ENCODE results near the gene BAD. TPM values are rescaled to one million over a fixed set of nuclear protein-coding genes. Genes with fewer than 3 reads are reported as not detected.

BAD gene
- polyA plus RNA-seq, 2 of the 4 experiments (the other 2 are of a cell fraction): 33.7 to 68.4 TPM

DNA sequence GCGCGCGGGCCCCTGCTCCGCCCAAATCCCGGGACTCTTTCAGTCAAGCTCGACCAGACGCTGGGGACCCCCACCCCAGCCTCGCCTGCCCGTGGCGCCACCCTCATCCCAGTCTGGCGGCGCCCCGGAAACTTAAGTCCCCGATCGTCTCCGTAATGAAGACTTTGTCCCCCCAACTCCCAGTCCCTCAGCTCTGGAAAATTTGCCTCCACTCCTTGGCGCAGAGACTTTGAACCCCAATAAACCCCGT, 32.8 kb downstream of the BAD start:
- H3K4me3 ChIP-seq: peak overlapping the region; percentile 84
- CTCF ChIA-PET: interaction anchor here (0.9 to 12.2 kb wide), 21 partner anchors 9 to 402 kb away, joined by 3 to 220 read pairs (median 5); partner anchors contain the start of genes BAD, CATSPERZ, ESRRA and FERMT3
- ATAC-seq (no peak), DNase-seq (ENCODE audit: low read depth in 1 of 2, low spot score in 1 of 2) (no peak), FAIRE-seq (no peak)
- H3K4me2 ChIP-seq: peak overlapping the region; percentile 98
- H3K4me1 ChIP-seq: peaks cover 31% of the 10 kb centered on the region
- POLR2A ChIA-PET: interaction anchor here (1.2 to 1.5 kb wide), 2 partner anchors 10 to 12 kb away, joined by 3 to 5 read pairs; partner anchors contain the start of gene FKBP2
- 2% methylated on average over 17 of the region's 18 CpGs for WGBS (ENCODE audit: missing lambda C conversion rate)
- no peaks in the 10 kb centered on the region for H3K9me3 ChIP-seq
- H3K27ac ChIP-seq: peak overlapping the region; percentile 92 to 94
- TF ChIP-seq JUN (IDR thresholded peaks at IDR 0.05) (no peak; a peak in 1 of 5 replicates), SMC3 (IDR thresholded peaks at IDR 0.05) (no peak), KDM1A (IDR thresholded peaks at IDR 0.05; ENCODE audit: low read depth) (no peak), HDAC2 (IDR thresholded peaks at IDR 0.05) (no peak), NR3C1 (IDR thresholded peaks at IDR 0.05) (no peak), FOSB (CRISPR knock-in tag; IDR thresholded peaks at IDR 0.05) (no peak), HOXA7 (CRISPR knock-in tag; IDR thresholded peaks at IDR 0.05) (no peak)
- TF ChIP-seq, protein P1, sequence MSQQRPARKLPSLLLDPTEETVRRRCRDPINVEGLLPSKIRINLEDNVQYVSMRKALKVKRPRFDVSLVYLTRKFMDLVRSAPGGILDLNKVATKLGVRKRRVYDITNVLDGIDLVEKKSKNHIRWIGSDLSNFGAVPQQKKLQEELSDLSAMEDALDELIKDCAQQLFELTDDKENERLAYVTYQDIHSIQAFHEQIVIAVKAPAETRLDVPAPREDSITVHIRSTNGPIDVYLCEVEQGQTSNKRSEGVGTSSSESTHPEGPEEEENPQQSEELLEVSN (IDR thresholded peaks at IDR 0.05; ENCODE audit: borderline replicate concordance, low read depth): no peak
- TF ChIP-seq, protein P2, sequence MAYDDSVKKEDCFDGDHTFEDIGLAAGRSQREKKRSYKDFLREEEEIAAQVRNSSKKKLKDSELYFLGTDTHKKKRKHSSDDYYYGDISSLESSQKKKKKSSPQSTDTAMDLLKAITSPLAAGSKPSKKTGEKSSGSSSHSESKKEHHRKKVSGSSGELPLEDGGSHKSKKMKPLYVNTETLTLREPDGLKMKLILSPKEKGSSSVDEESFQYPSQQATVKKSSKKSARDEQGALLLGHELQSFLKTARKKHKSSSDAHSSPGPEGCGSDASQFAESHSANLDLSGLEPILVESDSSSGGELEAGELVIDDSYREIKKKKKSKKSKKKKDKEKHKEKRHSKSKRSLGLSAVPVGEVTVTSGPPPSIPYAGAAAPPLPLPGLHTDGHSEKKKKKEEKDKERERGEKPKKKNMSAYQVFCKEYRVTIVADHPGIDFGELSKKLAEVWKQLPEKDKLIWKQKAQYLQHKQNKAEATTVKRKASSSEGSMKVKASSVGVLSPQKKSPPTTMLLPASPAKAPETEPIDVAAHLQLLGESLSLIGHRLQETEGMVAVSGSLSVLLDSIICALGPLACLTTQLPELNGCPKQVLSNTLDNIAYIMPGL (CRISPR knock-in tag; IDR thresholded peaks at IDR 0.05; ENCODE audit: borderline replicate concordance): no peak

DNA sequence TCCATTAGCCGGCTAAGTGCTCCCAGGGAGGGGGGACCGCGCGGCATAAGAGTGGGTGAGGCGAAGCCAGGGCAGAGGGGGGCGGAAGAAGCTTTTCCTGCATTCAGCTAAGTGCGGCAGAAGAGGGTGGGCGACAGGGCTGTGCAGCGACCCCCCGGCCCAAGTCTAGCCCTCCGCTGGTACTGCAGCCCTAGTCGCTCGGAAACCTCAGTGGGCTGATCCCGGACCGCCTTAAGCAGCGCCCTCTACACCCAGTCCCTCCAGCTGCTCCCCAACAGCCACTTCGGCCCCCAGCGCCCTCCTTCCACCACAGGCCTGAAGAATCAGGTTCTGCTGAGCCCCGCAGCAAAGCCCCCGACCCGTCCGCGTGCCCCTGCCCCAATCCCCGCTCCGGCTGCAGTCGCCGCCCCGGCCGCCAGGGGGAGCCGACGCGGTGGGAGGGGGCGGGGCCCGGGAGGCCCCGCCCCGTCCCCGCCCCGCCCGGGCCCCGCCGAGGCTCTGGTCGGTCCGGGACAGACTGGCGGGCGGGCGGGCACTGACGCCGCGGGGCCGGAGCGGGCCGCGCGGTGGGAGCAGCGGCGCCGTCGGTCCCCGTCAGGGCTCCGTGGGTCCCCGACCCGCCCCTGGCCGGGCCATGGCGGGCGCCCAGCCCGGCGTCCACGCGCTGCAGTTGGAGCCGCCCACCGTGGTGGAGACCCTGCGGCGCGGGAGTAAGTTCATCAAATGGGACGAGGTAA, 33.3 kb downstream of the BAD start, which contains the start of gene PLCB3:
PLCB3 (plus strand) TSS at position 515 of the 737 bp plus-strand sequence; CDS start at position 635, 120 bp downstream.
- ATAC-seq: peak; percentile 18 to 25
- no peaks in the 10 kb centered on the region for H3K9me3 ChIP-seq
- H3K4me3 ChIP-seq: peak within 1 kb of the TSS; percentile 84
- ChIA-PET CTCF (interaction anchor here (0.8 to 12.2 kb wide), 30 partner anchors 8 to 402 kb away, joined by 3 to 220 read pairs (median 7); partner anchors contain the start of genes BAD, CATSPERZ, ESRRA and FERMT3), POLR2A (interaction anchor here (1.5 kb wide), 1 partner anchor 10 kb away, joined by 5 read pairs; the partner anchor contains the start of gene FKBP2)
- no peak for DNase-seq (ENCODE audit: low read depth in 1 of 2, low spot score in 1 of 2)
- peak within 1 kb of the TSS; percentile 98 for H3K4me2 ChIP-seq
- TF ChIP-seq, protein P3, sequence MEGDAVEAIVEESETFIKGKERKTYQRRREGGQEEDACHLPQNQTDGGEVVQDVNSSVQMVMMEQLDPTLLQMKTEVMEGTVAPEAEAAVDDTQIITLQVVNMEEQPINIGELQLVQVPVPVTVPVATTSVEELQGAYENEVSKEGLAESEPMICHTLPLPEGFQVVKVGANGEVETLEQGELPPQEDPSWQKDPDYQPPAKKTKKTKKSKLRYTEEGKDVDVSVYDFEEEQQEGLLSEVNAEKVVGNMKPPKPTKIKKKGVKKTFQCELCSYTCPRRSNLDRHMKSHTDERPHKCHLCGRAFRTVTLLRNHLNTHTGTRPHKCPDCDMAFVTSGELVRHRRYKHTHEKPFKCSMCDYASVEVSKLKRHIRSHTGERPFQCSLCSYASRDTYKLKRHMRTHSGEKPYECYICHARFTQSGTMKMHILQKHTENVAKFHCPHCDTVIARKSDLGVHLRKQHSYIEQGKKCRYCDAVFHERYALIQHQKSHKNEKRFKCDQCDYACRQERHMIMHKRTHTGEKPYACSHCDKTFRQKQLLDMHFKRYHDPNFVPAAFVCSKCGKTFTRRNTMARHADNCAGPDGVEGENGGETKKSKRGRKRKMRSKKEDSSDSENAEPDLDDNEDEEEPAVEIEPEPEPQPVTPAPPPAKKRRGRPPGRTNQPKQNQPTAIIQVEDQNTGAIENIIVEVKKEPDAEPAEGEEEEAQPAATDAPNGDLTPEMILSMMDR (IDR thresholded peaks at IDR 0.05): peak; percentile 88
- peak in 1 of 2 experiments; percentile 62; a peak in 3 of 5 replicates for TF ChIP-seq JUN (IDR thresholded peaks at IDR 0.05)
- no peak for TF ChIP-seq RNF2 (IDR thresholded peaks at IDR 0.05; ENCODE audit: borderline replicate concordance, low read depth)
- TF ChIP-seq, protein P4, sequence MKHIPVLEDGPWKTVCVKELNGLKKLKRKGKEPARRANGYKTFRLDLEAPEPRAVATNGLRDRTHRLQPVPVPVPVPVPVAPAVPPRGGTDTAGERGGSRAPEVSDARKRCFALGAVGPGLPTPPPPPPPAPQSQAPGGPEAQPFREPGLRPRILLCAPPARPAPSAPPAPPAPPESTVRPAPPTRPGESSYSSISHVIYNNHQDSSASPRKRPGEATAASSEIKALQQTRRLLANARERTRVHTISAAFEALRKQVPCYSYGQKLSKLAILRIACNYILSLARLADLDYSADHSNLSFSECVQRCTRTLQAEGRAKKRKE (CRISPR knock-in tag; IDR thresholded peaks at IDR 0.05; ENCODE audit: low read depth): no peak
- TF ChIP-seq, protein P5, sequence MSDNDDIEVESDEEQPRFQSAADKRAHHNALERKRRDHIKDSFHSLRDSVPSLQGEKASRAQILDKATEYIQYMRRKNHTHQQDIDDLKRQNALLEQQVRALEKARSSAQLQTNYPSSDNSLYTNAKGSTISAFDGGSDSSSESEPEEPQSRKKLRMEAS (IDR thresholded peaks at IDR 0.05): peak; percentile 41; the same call in 1 of the 2 replicates
- TF ChIP-seq SMC3 (IDR thresholded peaks at IDR 0.05): peak; percentile 60
- no peak for TF ChIP-seq CBX8 (IDR thresholded peaks at IDR 0.05)
- TF ChIP-seq, protein P1 (IDR thresholded peaks at IDR 0.05; ENCODE audit: borderline replicate concordance, low read depth): no peak
- TF ChIP-seq RCOR1 (IDR thresholded peaks at IDR 0.05; ENCODE audit: low read depth, low read length): no peak
- TF ChIP-seq PHF8 (IDR thresholded peaks at IDR 0.05; ENCODE audit: borderline replicate concordance, low read depth): peak; percentile 26; the same call in 1 of the 2 replicates
- TF ChIP-seq MAZ (IDR thresholded peaks at IDR 0.05; ENCODE audit: borderline replicate concordance, low read depth, low read length): 0 out of 2 replicates have a peak, but pooled peaks have one; percentile 37
- peak; percentile 71 for TF ChIP-seq POLR2A (IDR thresholded peaks at IDR 0.05; ENCODE audit: low read length)
- TF ChIP-seq RFX5 (IDR thresholded peaks at IDR 0.05): no peak
- no peak for TF ChIP-seq TP53 (CRISPR knock-in tag; IDR thresholded peaks at IDR 0.05)
- no peak for TF ChIP-seq ZC3H11A (IDR thresholded peaks at IDR 0.05)
- TF ChIP-seq, protein P6, sequence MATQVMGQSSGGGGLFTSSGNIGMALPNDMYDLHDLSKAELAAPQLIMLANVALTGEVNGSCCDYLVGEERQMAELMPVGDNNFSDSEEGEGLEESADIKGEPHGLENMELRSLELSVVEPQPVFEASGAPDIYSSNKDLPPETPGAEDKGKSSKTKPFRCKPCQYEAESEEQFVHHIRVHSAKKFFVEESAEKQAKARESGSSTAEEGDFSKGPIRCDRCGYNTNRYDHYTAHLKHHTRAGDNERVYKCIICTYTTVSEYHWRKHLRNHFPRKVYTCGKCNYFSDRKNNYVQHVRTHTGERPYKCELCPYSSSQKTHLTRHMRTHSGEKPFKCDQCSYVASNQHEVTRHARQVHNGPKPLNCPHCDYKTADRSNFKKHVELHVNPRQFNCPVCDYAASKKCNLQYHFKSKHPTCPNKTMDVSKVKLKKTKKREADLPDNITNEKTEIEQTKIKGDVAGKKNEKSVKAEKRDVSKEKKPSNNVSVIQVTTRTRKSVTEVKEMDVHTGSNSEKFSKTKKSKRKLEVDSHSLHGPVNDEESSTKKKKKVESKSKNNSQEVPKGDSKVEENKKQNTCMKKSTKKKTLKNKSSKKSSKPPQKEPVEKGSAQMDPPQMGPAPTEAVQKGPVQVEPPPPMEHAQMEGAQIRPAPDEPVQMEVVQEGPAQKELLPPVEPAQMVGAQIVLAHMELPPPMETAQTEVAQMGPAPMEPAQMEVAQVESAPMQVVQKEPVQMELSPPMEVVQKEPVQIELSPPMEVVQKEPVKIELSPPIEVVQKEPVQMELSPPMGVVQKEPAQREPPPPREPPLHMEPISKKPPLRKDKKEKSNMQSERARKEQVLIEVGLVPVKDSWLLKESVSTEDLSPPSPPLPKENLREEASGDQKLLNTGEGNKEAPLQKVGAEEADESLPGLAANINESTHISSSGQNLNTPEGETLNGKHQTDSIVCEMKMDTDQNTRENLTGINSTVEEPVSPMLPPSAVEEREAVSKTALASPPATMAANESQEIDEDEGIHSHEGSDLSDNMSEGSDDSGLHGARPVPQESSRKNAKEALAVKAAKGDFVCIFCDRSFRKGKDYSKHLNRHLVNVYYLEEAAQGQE (IDR thresholded peaks at IDR 0.05): no peak
- TF ChIP-seq CHD2 (IDR thresholded peaks at IDR 0.05; ENCODE audit: low read length, partially characterized antibody): no peak
- no peak for TF ChIP-seq JUNB (IDR thresholded peaks at IDR 0.05)
- TF ChIP-seq RAD21 (conservative IDR thresholded peaks at IDR 0.05 in 1 of 2, IDR thresholded peaks at IDR 0.05 in 1 of 2): peak in 1 of 2 experiments; percentile 33; a peak in 2 of 5 replicates
- H3K4me1 ChIP-seq: peaks cover 28% of the 10 kb centered on the region
- 0% methylated on average over 16 of the region's 75 CpGs for WGBS (ENCODE audit: missing lambda C conversion rate)
- peak within 1 kb of the TSS; percentile 92 to 94 for H3K27ac ChIP-seq
- FAIRE-seq: no peak

Measured in A549 (cell line).